H1 (cell line): Measurements from ENCODE around the gene GALNTL6. TPM values are rescaled to one million over a fixed set of nuclear protein-coding genes. Genes with fewer than 3 reads are reported as not detected.

Experiments used
- CTCF ChIA-PET: fragments of 300-600 bp; sonication (Branson Sonifier 250); formaldehyde crosslinking; loops from one replicate; lab custom pipeline; 2021; ENCODE audit not compliant: partially characterized antibody; lab: Charles Lee
- POLR2A ChIA-PET: fragments of 300-600 bp; sonication (Branson Sonifier 250); formaldehyde crosslinking; loops from one replicate; lab custom pipeline; 2021; ENCODE audit warnings: inconsistent platforms; ENCODE audit not compliant: partially characterized antibody; lab: Charles Lee
- DNase-seq, 2 experiments: peaks; one replicate each; pipeline versions ENCODE4 v3.0.0 to v3.0.0-alpha.2; 2010 to 2022; ENCODE audit warnings: low spot score in 2 of 2, low read depth in 1 of 2, mixed read lengths in 1 of 2
- FAIRE-seq: peaks from 2 replicates; lab custom pipeline; 2011; peaks lifted over from hg19 to GRCh38; lab: Jason Lieb, UNC
- H2AFZ ChIP-seq: 2 replicates; pipeline ENCODE4 v1.8.1; 2012; ENCODE audit warnings: low read length, inconsistent platforms
- H2AK5ac ChIP-seq: 2 replicates; pipeline ENCODE4 v1.6.1; 2013; ENCODE audit warnings: low read depth, low read length
- H2BK120ac ChIP-seq: replicated peaks from 2 replicates; pipeline ENCODE3; 2013; ENCODE audit warnings: low read depth, low read length, inconsistent platforms
- H2BK12ac ChIP-seq: 2 replicates; pipeline ENCODE4 v1.6.1; 2013; ENCODE audit warnings: low read depth, low read length
- H2BK15ac ChIP-seq: 2 replicates; pipeline ENCODE4 v1.6.1; 2013; ENCODE audit warnings: low read length
- H2BK20ac ChIP-seq: 2 replicates; pipeline ENCODE4 v1.6.1; 2013; ENCODE audit warnings: low read length
- H2BK5ac ChIP-seq: 2 replicates; pipeline ENCODE4 v1.6.1; 2013; ENCODE audit warnings: low read depth, low read length
- H3K14ac ChIP-seq: 2 replicates; pipeline ENCODE4 v1.6.1; 2013; ENCODE audit warnings: inconsistent platforms; ENCODE audit not compliant: insufficient read length
- H3K18ac ChIP-seq: 2 replicates; pipeline ENCODE4 v1.6.1; 2013; ENCODE audit warnings: low read length; ENCODE audit errors: extremely low read depth
- H3K23ac ChIP-seq: 2 replicates; pipeline ENCODE4 v1.6.1; 2013; ENCODE audit warnings: inconsistent platforms; ENCODE audit not compliant: insufficient read length
- H3K23me2 ChIP-seq: 2 replicates; pipeline ENCODE4 v1.6.1; 2013; ENCODE audit warnings: low read depth, low read length
- H3K27ac ChIP-seq: 2 replicates; pipeline ENCODE4 v1.6.1; 2011; ENCODE audit warnings: low read depth, low read length, inconsistent platforms
- H3K27me3 ChIP-seq, 4 experiments: replicated peaks in 1 of 4; 1 replicate in 1 of 4; 2 replicates in 3 of 4; pipeline versions ENCODE4 v1.6.1 to v1.8.1; 2011 to 2013; ENCODE audit warnings: low read length in 3 of 4, mild to moderate bottlenecking in 3 of 4, inconsistent platforms in 2 of 4, mixed read lengths in 2 of 4, moderate library complexity in 1 of 4; ENCODE audit not compliant: control insufficient read depth in 3 of 4, insufficient read depth in 3 of 4; ENCODE audit errors: extremely low read depth in 1 of 4
- H3K36me3 ChIP-seq, 4 experiments: 2 replicates each; pipeline versions ENCODE4 v1.6.1 to v1.8.1; 2011 to 2013; ENCODE audit warnings: mild to moderate bottlenecking in 4 of 4, low read length in 3 of 4, moderate library complexity in 2 of 4, control low read depth in 1 of 4, inconsistent platforms in 1 of 4; ENCODE audit not compliant: insufficient read depth in 4 of 4, control insufficient read depth in 2 of 4
- H3K4ac ChIP-seq: replicated peaks from 2 replicates; pipeline ENCODE3; 2013; ENCODE audit warnings: low read length, low read depth, mixed read lengths, inconsistent platforms; ENCODE audit not compliant: insufficient read length
- H3K4me1 ChIP-seq, 4 experiments: replicated peaks in 1 of 4; 1 replicate in 1 of 4; 2 replicates in 3 of 4; pipeline versions ENCODE4 v1.6.1 to v1.8.1; 2011 to 2013; ENCODE audit warnings: low read length in 3 of 4, inconsistent platforms in 2 of 4, mixed read lengths in 1 of 4; ENCODE audit not compliant: insufficient read depth in 4 of 4, control insufficient read depth in 3 of 4
- H3K4me2 ChIP-seq, 2 experiments: 2 replicates each; pipeline versions ENCODE4 v1.6.1 to v1.8.1; 2011 to 2013; ENCODE audit warnings: low read depth in 2 of 2, low read length in 2 of 2, control low read depth in 1 of 2, inconsistent platforms in 1 of 2, mild to moderate bottlenecking in 1 of 2; ENCODE audit not compliant: insufficient read depth in 1 of 2
- H3K4me3 ChIP-seq, 4 experiments: fragments of 200-600, 300-600 bp in 1 of 4; sonication (generic), shearing (Covaris generic), sonication (Bioruptor Twin) in 1 of 4; 2 replicates each; pipeline versions ENCODE4 v1.5.1 to v1.8.1; 2011 to 2016; ENCODE audit warnings: low read length in 4 of 4, low read depth in 3 of 4, control low read depth in 2 of 4, inconsistent platforms in 2 of 4, mild to moderate bottlenecking in 2 of 4, mixed read lengths in 1 of 4, moderate library complexity in 1 of 4; ENCODE audit not compliant: insufficient read depth in 2 of 4; ENCODE audit errors: extremely low read depth in 1 of 4
- H3K56ac ChIP-seq: replicated peaks from 2 replicates; pipeline ENCODE3; 2013; ENCODE audit warnings: low read depth, mild to moderate bottlenecking, mixed read lengths, low read length, inconsistent platforms; ENCODE audit not compliant: insufficient read length
- H3K79me1 ChIP-seq: 2 replicates; pipeline ENCODE4 v1.6.1; 2013; ENCODE audit warnings: low read depth, low read length, control low read depth
- H3K79me2 ChIP-seq, 2 experiments: 2 replicates each; pipeline versions ENCODE4 v1.6.1 to v1.8.1; 2012 to 2013; ENCODE audit warnings: low read length in 2 of 2, mild to moderate bottlenecking in 2 of 2, inconsistent platforms in 1 of 2; ENCODE audit not compliant: insufficient read depth in 2 of 2, control insufficient read depth in 1 of 2
- H3K9ac ChIP-seq, 4 experiments: replicated peaks in 1 of 4; 1 replicate in 1 of 4; 2 replicates in 3 of 4; pipeline versions ENCODE4 v1.6.1 to v1.8.1; 2011 to 2013; ENCODE audit warnings: low read depth in 3 of 4, low read length in 3 of 4, control low read depth in 2 of 4, mild to moderate bottlenecking in 2 of 4, moderate library complexity in 2 of 4, inconsistent platforms in 1 of 4; ENCODE audit errors: extremely low read depth in 1 of 4
- H3K9me3 ChIP-seq, 2 experiments: 2 replicates each; pipeline versions ENCODE4 v1.6.1 to v1.8.1; 2012 to 2013; ENCODE audit warnings: mild to moderate bottlenecking in 2 of 2, moderate library complexity in 2 of 2, control low read depth in 1 of 2, inconsistent platforms in 1 of 2, low read depth in 1 of 2, low read length in 1 of 2, mixed read lengths in 1 of 2; ENCODE audit not compliant: insufficient read depth in 2 of 2
- H4K20me1 ChIP-seq, 2 experiments: replicated peaks in 1 of 2; 2 replicates each; pipeline versions ENCODE3 to v1.8.1; 2011 to 2013; ENCODE audit warnings: inconsistent platforms in 2 of 2, low read length in 2 of 2, mild to moderate bottlenecking in 1 of 2; ENCODE audit not compliant: insufficient read depth in 2 of 2, control insufficient read depth in 1 of 2
- H4K5ac ChIP-seq: 2 replicates; pipeline ENCODE4 v1.6.1; 2013; ENCODE audit warnings: low read length, low read depth, mixed read lengths, inconsistent platforms; ENCODE audit not compliant: insufficient read length
- H4K8ac ChIP-seq: 2 replicates; pipeline ENCODE4 v1.8.0; 2013; ENCODE audit warnings: mild to moderate bottlenecking, moderate library complexity, low read length, inconsistent platforms; ENCODE audit not compliant: insufficient read depth; ENCODE audit errors: extremely low read depth
- H4K91ac ChIP-seq: replicated peaks from 2 replicates; pipeline ENCODE3; 2013; ENCODE audit warnings: low read length, mixed read lengths, inconsistent platforms; ENCODE audit not compliant: insufficient read length
- ATF3 ChIP-seq: IDR thresholded peaks from 2 replicates; pipeline ENCODE4 v1.6.1; 2011; ENCODE audit warnings: low read depth, mild to moderate bottlenecking, low read length; ENCODE audit not compliant: insufficient read depth
- BACH1 ChIP-seq: IDR thresholded peaks from 2 replicates; pipeline ENCODE4 v1.6.1; 2012; ENCODE audit warnings: low read length, improper control_type of control experiment
- CBX8 ChIP-seq: fragments of 300-800, 300-1000 bp; sonication (generic); IDR thresholded peaks from 2 replicates; pipeline ENCODE4 v1.7.1; 2016; ENCODE audit warnings: low read depth, low read length, borderline replicate concordance
- CTBP2 ChIP-seq: IDR thresholded peaks from 2 replicates; pipeline ENCODE4 v1.7.0; 2011; ENCODE audit warnings: borderline replicate concordance, mild to moderate bottlenecking, moderate library complexity, mixed read lengths, low read length; ENCODE audit not compliant: insufficient read depth, insufficient read length
- EGR1 ChIP-seq: IDR thresholded peaks from 2 replicates; pipeline ENCODE4 v1.6.1; 2011; ENCODE audit warnings: low read depth, low read length, borderline replicate concordance
- GABPA ChIP-seq: IDR thresholded peaks from 2 replicates; pipeline ENCODE4 v1.6.1; 2011; ENCODE audit warnings: mild to moderate bottlenecking, low read length, moderate library complexity, borderline replicate concordance; ENCODE audit not compliant: insufficient read depth
- MAX ChIP-seq: IDR thresholded peaks from 2 replicates; pipeline ENCODE4 v1.6.1; 2012; ENCODE audit warnings: inconsistent platforms
- PHF8 ChIP-seq: fragments of 200-600 bp; sonication (generic); conservative IDR thresholded peaks from 2 replicates; pipeline ENCODE4 v1.7.1; 2012; ENCODE audit warnings: low read depth, mild to moderate bottlenecking, inconsistent platforms, low read length, moderate library complexity
- RNF2 ChIP-seq: fragments of 200-900, 300-1000 bp; sonication (generic); IDR thresholded peaks from 2 replicates; pipeline ENCODE4 v1.7.1; 2016; ENCODE audit warnings: borderline replicate concordance, low read depth, mild to moderate bottlenecking, antibody characterized with exemption, low read length; ENCODE audit not compliant: poor library complexity, severe bottlenecking; ENCODE audit errors: missing control alignments
- SAP30 ChIP-seq: fragments of 300-600 bp; sonication (generic); IDR thresholded peaks from 2 replicates; pipeline ENCODE4 v1.7.1; 2012; ENCODE audit warnings: low read length, moderate library complexity, mild to moderate bottlenecking, inconsistent platforms; ENCODE audit not compliant: insufficient read depth, insufficient replicate concordance
- SP4 ChIP-seq: IDR thresholded peaks from 2 replicates; pipeline ENCODE4 v1.6.1; 2012; ENCODE audit warnings: low read length, inconsistent platforms
- SUZ12 ChIP-seq: fragments of 200-600 bp; sonication (generic); IDR thresholded peaks from 2 replicates; pipeline ENCODE4 v1.6.1; 2012; ENCODE audit warnings: mild to moderate bottlenecking, inconsistent platforms, low read length, moderate library complexity, mixed read lengths
- WGBS, 2 experiments: shearing (Covaris generic) in 1 of 2; methylation state at CpG; one replicate each; pipeline versions ENCODE4 v1.1.6 to v1.1.7; 2013 to 2015; ENCODE audit warnings: low lambda C conversion rate in 2 of 2, mixed read lengths in 2 of 2, inconsistent platforms in 1 of 2, low coverage in 1 of 2, missing lambda C conversion rate in 1 of 2; ENCODE audit not compliant: insufficient replicate concordance in 2 of 2, insufficient coverage in 1 of 2, insufficient read length in 1 of 2; ENCODE audit errors: extremely low coverage in 1 of 2, missing lambda C conversion rate in 1 of 2; 5-methylcytosine and 5-hydroxymethylcytosine counted together
- polyA plus RNA-seq, 7 experiments: library from polyadenylated mRNA; depleted of rRNA in 3 of 7; stranded (reverse) in 5 of 7; unstranded in 2 of 7; fragments of >200 nt in 5 of 7; fragments of 200-250 nt in 2 of 7; gene quantifications; 1 replicate in 5 of 7; 2 replicates in 1 of 7; 4 replicates in 1 of 7; pipeline versions ENCODE4 v1.2.1 to v1.2.3, GENCODE V29; 2011 to 2013; ENCODE audit warnings: missing spikeins in 2 of 7, mixed read lengths in 2 of 7
- total RNA-seq: library from RNA; stranded (reverse); fragmentation: NEBNext Ultra II Directional; extraction: Animal tissue kit (Norgen Biotek cat#: 25700); gene quantifications from 2 replicates; pipeline ENCODE4 v1.2.1, GENCODE V29; 2021

Gene GALNTL6
- total and polyA plus RNA-seq, 2 of the 8 experiments (the other 6 are each of a cell fraction or from before 2014, with no cell fraction given) = 0.03 to 0.32 TPM

DNA sequence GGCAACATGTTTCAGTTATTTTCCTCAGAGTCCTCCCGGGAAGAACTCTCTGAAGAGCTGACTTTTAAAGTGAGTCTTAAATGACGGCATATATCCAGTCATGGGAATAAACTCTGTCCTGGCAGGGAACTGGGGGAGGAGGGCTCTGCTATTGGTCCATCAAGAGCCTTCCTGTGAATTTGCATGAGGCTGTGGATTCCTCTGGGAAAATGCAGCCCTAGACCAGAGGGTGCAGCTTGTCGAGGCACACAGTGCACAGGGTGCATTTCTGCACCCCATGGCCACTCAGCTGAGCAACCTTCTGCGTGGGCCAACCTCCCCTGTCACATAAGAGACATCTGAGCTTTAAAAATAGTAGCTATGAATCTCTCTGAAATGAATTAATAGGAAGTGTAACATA, 360.0 kb downstream of the GALNTL6 start:
- Histone ChIP-seq H2BK15ac (no peak overlapping the region), H3K4me3 (no peak overlapping the region), H3K4me2 (no peak overlapping the region), H2BK20ac (no peak overlapping the region), H3K56ac (no peak overlapping the region), H3K27ac (no peak overlapping the region), H4K8ac (no peak overlapping the region), H3K14ac (no peak overlapping the region), H2AK5ac (no peak overlapping the region), H2AFZ (no peak overlapping the region), H2BK5ac (no peak overlapping the region), H3K79me1 (no peaks in the 10 kb centered on the region), H3K79me2 (no peaks in the 10 kb centered on the region), H3K9me3 (no peaks in the 10 kb centered on the region), H3K18ac (no peak overlapping the region), H4K5ac (no peak overlapping the region), H3K36me3 (no peaks in the 10 kb centered on the region), H3K9ac (no peak overlapping the region), H2BK12ac (no peak overlapping the region), H2BK120ac (no peak overlapping the region), H4K91ac (no peak overlapping the region), H3K4me1 (no peaks in the 10 kb centered on the region), H4K20me1 (peaks cover 0 to 2% of the 10 kb centered on the region in 2 experiments), H3K23me2 (peaks cover 3% of the 10 kb centered on the region; the same call in 1 of the 2 replicates), H3K27me3 (no peaks in the 10 kb centered on the region), H3K23ac (no peak overlapping the region), H3K4ac (no peak overlapping the region)
- FAIRE-seq (no peak), DNase-seq (no peak)
- 88% methylated on average over 4 of the region's 4 CpGs; no CpG with 5 or more reads in 1 of the 2 experiments for WGBS, 2 experiments
- POLR2A ChIA-PET = no interaction called here
- CTCF ChIA-PET = interaction anchor here (1.3 to 1.4 kb wide), 3 partner anchors 11 to 110 kb away, joined by 3 to 4 read pairs (median 4); no protein-coding TSS in a partner anchor
- no peak for TF ChIP-seq EGR1
- TF ChIP-seq SP4 = no peak
- TF ChIP-seq BACH1 = no peak
- TF ChIP-seq SAP30 = no peak
- TF ChIP-seq ATF3 = no peak
- no peak for TF ChIP-seq MAX
- TF ChIP-seq SUZ12 = no peak
- no peak for TF ChIP-seq CBX8
- TF ChIP-seq GABPA = no peak
- no peak for TF ChIP-seq CTBP2
- no peak for TF ChIP-seq PHF8
- TF ChIP-seq RNF2 = no peak
